Transverse colon (tissue), 4 donors: ENCODE data around the gene S100A3. TPM values are rescaled to one million over a fixed set of nuclear protein-coding genes. Genes with fewer than 3 reads are reported as not detected.
"Not testable (repeated sequence)": the region's sequence is repeated elsewhere in the genome, so short reads cannot be mapped to it uniquely, and the experiment has no call there.

Experiments
- DNase-seq: peaks from one replicate; pipeline ENCODE4 v3.0.0-alpha.2; 2019
- H3K27ac ChIP-seq, 4 donors: fragments of 200-600 bp; sonication (generic); 2 replicates each; pipeline ENCODE4 v1.5.1; 2016 to 2018; ENCODE audit warnings: inconsistent platforms in 4 of 4
- H3K27me3 ChIP-seq: fragments of 200-600 bp; sonication (generic); 2 replicates; pipeline ENCODE4 v1.5.1; 2017; ENCODE audit warnings: inconsistent platforms
- H3K36me3 ChIP-seq, 4 donors: fragments of 200-600 bp; sonication (generic); 2 replicates each; pipeline ENCODE4 v1.5.1; 2017 to 2019; ENCODE audit warnings: inconsistent platforms in 4 of 4
- H3K4me1 ChIP-seq, 4 donors: fragments of 200-600 bp; sonication (generic); 2 replicates each; pipeline ENCODE4 v1.5.1; 2017 to 2020; ENCODE audit warnings: inconsistent platforms in 4 of 4
- H3K4me3 ChIP-seq, 4 donors: fragments of 200-600 bp; sonication (generic); 1 replicate in 1 of 4; 2 replicates in 3 of 4; pipeline versions ENCODE4 v1.5.1 to v1.6.1; 2017 to 2019; ENCODE audit warnings: inconsistent platforms in 4 of 4
- H3K9me3 ChIP-seq, 2 donors: fragments of 200-600 bp; sonication (generic); 2 replicates each; pipeline ENCODE4 v1.5.1; 2017 to 2019; ENCODE audit warnings: inconsistent platforms in 2 of 2
- CTCF ChIP-seq, 5 experiments: fragments of 200-600 bp in 3 of 5; fragments of 450-650 bp in 2 of 5; sonication (generic) in 3 of 5; IDR thresholded peaks; 1 replicate in 2 of 5; 2 replicates in 3 of 5; pipeline ENCODE4 v1.5.1; 2016 to 2017; ENCODE audit warnings: antibody characterized with exemption in 5 of 5, inconsistent platforms in 3 of 5, mild to moderate bottlenecking in 2 of 5, moderate library complexity in 1 of 5
- EP300 ChIP-seq: sonication (generic); formaldehyde crosslinking; IDR thresholded peaks from one replicate; pipeline ENCODE4 v1.6.1; 2017; ENCODE audit warnings: antibody characterized with exemption, low read depth
- POLR2A ChIP-seq: fragments of 450-650 bp; IDR thresholded peaks from one replicate; pipeline ENCODE4 v1.6.1; 2016; ENCODE audit warnings: antibody characterized with exemption, mild to moderate bottlenecking, moderate library complexity
- POLR2AphosphoS5 ChIP-seq, 3 donors: sonication (generic); formaldehyde crosslinking; IDR thresholded peaks; one replicate each; pipeline ENCODE4 v1.6.1; 2016; ENCODE audit warnings: antibody characterized with exemption in 3 of 3
- WGBS, 2 donors: methylation state at CpG; one replicate each; pipeline ENCODE4 v1.1.5; 2018; ENCODE audit warnings: low coverage in 1 of 2; 5-methylcytosine and 5-hydroxymethylcytosine counted together
- in situ Hi-C, 4 donors: fragments of 200-750 bp; cut with MboI; loops; one replicate each; pipeline versions ENCODE4 v1.15.0 to v1.15.1; 2017; ENCODE audit warnings: low sequenced_read_pairs in 3 of 4, low pct_ligation_motif_present in 1 of 4, low pct_unique_long_range_greater_than_20kb in 1 of 4
- intact Hi-C: fragments of 100-400 bp; cut with DNase I; formaldehyde crosslinking; loops from one replicate; pipeline ENCODE4 v1.15.1; 2023; ENCODE audit warnings: low total_unique reads
- total RNA-seq, 4 donors: library from RNA; depleted of rRNA; stranded (reverse); fragments of >200 nt; gene quantifications; one replicate each; pipeline ENCODE4 v1.1.0, GENCODE V29; 2016

S100A3 gene
- total RNA-seq, 4 donors from 2014 or later, result 0.64 TPM; not detected in 3

- no peak for DNase-seq
- no peak for TF ChIP-seq POLR2A
- TF ChIP-seq POLR2AphosphoS5 (IDR thresholded peaks at IDR 0.05), result no peak
- no peak for TF ChIP-seq EP300
- TF ChIP-seq CTCF (IDR thresholded peaks at IDR 0.05), result no peak
- in situ Hi-C loops (loop anchor here in 3 of 4 donors (25.0 kb wide), 2 partner anchors 216 to 466 kb away; partner anchors contain the start of genes JTB (in 3 of the 3), RAB13 (in 3 of the 3), RPS27 (in 3 of the 3) and INTS3 (in 1 of the 3)), intact Hi-C loops (no loop called here)
- Histone ChIP-seq H3K4me3 (no peak overlapping the region), H3K9me3 (no peaks in the 10 kb centered on the region), H3K27me3 (no peaks in the 10 kb centered on the region), H3K36me3 (no peaks in the 10 kb centered on the region), H3K27ac (peak overlapping the region; percentile 43 to 63 (median 60)), H3K4me1 (peaks cover 6 to 13% (median 7%) of the 10 kb centered on the region in 4 donors)
- WGBS, 2 donors, result 81 to 84% methylated on average over 3 to 4 of the region's 4 CpGs
These were observed 28.1 kb downstream of the S100A3 start for GRCh38 chr1:153520818-153521476.

- intact Hi-C loops, H3K27me3 ChIP-seq, H3K9me3 ChIP-seq, H3K36me3 ChIP-seq, H3K4me3 ChIP-seq: not testable (repeated sequence)
- peak overlapping the region; percentile 43 to 63 (median 60) for H3K27ac ChIP-seq
- WGBS, 2 donors, result 56 to 71% methylated on average over 5 of the region's 5 CpGs
- in situ Hi-C loops, result loop anchor here in 3 of 4 donors (25.0 kb wide), 2 partner anchors 217 to 467 kb away; partner anchors contain the start of genes JTB (in 3 of the 3), RAB13 (in 3 of the 3), RPS27 (in 3 of the 3) and INTS3 (in 1 of the 3)
- peaks cover 10 to 20% (median 13%) of the 10 kb centered on the region in 4 donors for H3K4me1 ChIP-seq
- peak; percentile 81 for DNase-seq
These were observed 28.8 kb downstream of the S100A3 start for GRCh38 chr1:153520137-153520691.

GRCh38 chr1:153519242-153519641, 29.8 kb downstream of the S100A3 start:
- TF ChIP-seq CTCF (IDR thresholded peaks at IDR 0.05), result no peak
- no peak for TF ChIP-seq POLR2AphosphoS5 (IDR thresholded peaks at IDR 0.05)
- no peak for TF ChIP-seq EP300
- no peak for TF ChIP-seq POLR2A
- Histone ChIP-seq H3K9me3 (no peaks in the 10 kb centered on the region), H3K27me3 (no peaks in the 10 kb centered on the region), H3K36me3 (no peaks in the 10 kb centered on the region), H3K4me3 (no peak overlapping the region), H3K27ac (no peak overlapping the region), H3K4me1 (peaks cover 10 to 27% (median 17%) of the 10 kb centered on the region in 4 donors)
- in situ Hi-C loops (loop anchor here in 3 of 4 donors (25.0 kb wide), 2 partner anchors 218 to 468 kb away; partner anchors contain the start of genes JTB (in 3 of the 3), RAB13 (in 3 of the 3), RPS27 (in 3 of the 3) and INTS3 (in 1 of the 3)), intact Hi-C loops (no loop called here)
- WGBS, 2 donors, result 60 to 82% methylated on average over 1 to 3 of the region's 3 CpGs
- no peak for DNase-seq

- Histone ChIP-seq H3K36me3 (no peaks in the 10 kb centered on the region), H3K4me1 (peaks cover 10 to 43% (median 18%) of the 10 kb centered on the region in 4 donors), H3K4me3 (no peak overlapping the region), H3K27ac (peak overlapping the region; percentile 82 to 93 (median 87)), H3K27me3 (no peaks in the 10 kb centered on the region), H3K9me3 (no peaks in the 10 kb centered on the region)
- intact Hi-C loops, result no loop called here
- DNase-seq, result peak; percentile 91
- TF ChIP-seq POLR2A (peak; percentile 78), POLR2AphosphoS5 (IDR thresholded peaks at IDR 0.05) (peak; percentile 71 to 84 (median 81)), CTCF (IDR thresholded peaks at IDR 0.05) (no peak), EP300 (no peak)
- WGBS, 2 donors, result 42% methylated on average over 8 of the region's 8 CpGs; no CpG with 5 or more reads in 1 of the 2 donors
- in situ Hi-C loops, result loop anchor here in 3 of 4 donors (25.0 kb wide), 2 partner anchors 222 to 472 kb away; partner anchors contain the start of genes JTB (in 3 of the 3), RAB13 (in 3 of the 3), RPS27 (in 3 of the 3) and INTS3 (in 1 of the 3)
These were observed 33.3 kb downstream of the S100A3 start for GRCh38 chr1:153515504-153516394.
